ENCODE measurements around the gene TNIK. TPM values are rescaled to one million over a fixed set of nuclear protein-coding genes. Genes with fewer than 3 reads are reported as not detected.

TNIK gene
- total and polyA plus RNA-seq, 2 donors from 2014 or later: 3.6 to 48.9 TPM

- peaks cover 3% of the 10 kb centered on the region for H3K27me3 ChIP-seq (ENCODE audit: control insufficient read depth, insufficient read depth, low read length)
- intact Hi-C loops (cut with DNase I): no loop called here
- H3K4me3 ChIP-seq (ENCODE audit: low read length in 3 of 3): no peak overlapping the region
- H3K9ac ChIP-seq (ENCODE audit: low read length in 3 of 3): no peak overlapping the region
- no peak overlapping the region for H3K27ac ChIP-seq (ENCODE audit: low read depth in 2 of 2, low read length in 2 of 2)
- no peaks in the 10 kb centered on the region for H3K36me3 ChIP-seq (ENCODE audit: control insufficient read depth in 2 of 3, insufficient read depth in 3 of 3, low read length in 3 of 3)
- H3K9me3 ChIP-seq (ENCODE audit: control insufficient read depth in 2 of 3, insufficient read depth in 1 of 3, low read length in 3 of 3): no peaks in the 10 kb centered on the region
- DNase-seq: no peak
- peaks cover 0 to 20% (median 9%) of the 10 kb centered on the region in 3 donors for H3K4me1 ChIP-seq (ENCODE audit: control insufficient read depth in 2 of 3, insufficient read depth in 2 of 3, low read depth in 1 of 3, low read length in 3 of 3)
- FAIRE-seq: no peak
- no peak for TF ChIP-seq CTCF (IDR thresholded peaks at IDR 0.05; ENCODE audit: borderline replicate concordance, extremely low read depth, insufficient read depth)
Observed at GRCh38 chr3:171462224-171462623, 2.0 kb upstream of the TNIK start.

GRCh38 chr3:171461525-171461917 is 1.3 kb upstream of the TNIK start:
- no peak overlapping the region for H3K27ac ChIP-seq (ENCODE audit: low read depth in 2 of 2, low read length in 2 of 2)

GRCh38 chr3:171460725-171461524 is 720 bp upstream of the TNIK start:
- no peak for FAIRE-seq
- peaks cover 3% of the 10 kb centered on the region for H3K27me3 ChIP-seq (ENCODE audit: control insufficient read depth, insufficient read depth, low read length)
- intact Hi-C loops (cut with DNase I): no loop called here
- DNase-seq: peak in 4 of 5 donors; percentile 41 to 82 (median 62)
- H3K4me3 ChIP-seq (ENCODE audit: low read length in 3 of 3): peak overlapping the region; percentile 74 to 90 (median 78)
- H3K9ac ChIP-seq (ENCODE audit: low read length in 3 of 3): peak overlapping the region; percentile 28 to 54 (median 53)
- peak overlapping the region; percentile 36 to 38 for H3K27ac ChIP-seq (ENCODE audit: low read depth in 2 of 2, low read length in 2 of 2)
- H3K9me3 ChIP-seq (ENCODE audit: control insufficient read depth in 2 of 3, insufficient read depth in 1 of 3, low read length in 3 of 3): no peaks in the 10 kb centered on the region
- H3K36me3 ChIP-seq (ENCODE audit: control insufficient read depth in 2 of 3, insufficient read depth in 3 of 3, low read length in 3 of 3): no peaks in the 10 kb centered on the region
- TF ChIP-seq CTCF (IDR thresholded peaks at IDR 0.05; ENCODE audit: borderline replicate concordance, extremely low read depth, insufficient read depth): peak; percentile 23
- H3K4me1 ChIP-seq (ENCODE audit: control insufficient read depth in 2 of 3, insufficient read depth in 2 of 3, low read depth in 1 of 3, low read length in 3 of 3): peaks cover 0 to 20% (median 9%) of the 10 kb centered on the region in 3 donors

More at GRCh38 chr3:171461525-171461917, 1.3 kb upstream of the TNIK start:
- Histone ChIP-seq H3K27me3 (ENCODE audit: control insufficient read depth, insufficient read depth, low read length) (peaks cover 3% of the 10 kb centered on the region), H3K4me1 (ENCODE audit: control insufficient read depth in 2 of 3, insufficient read depth in 2 of 3, low read depth in 1 of 3, low read length in 3 of 3) (peaks cover 0 to 20% (median 9%) of the 10 kb centered on the region in 3 donors), H3K36me3 (ENCODE audit: control insufficient read depth in 2 of 3, insufficient read depth in 3 of 3, low read length in 3 of 3) (no peaks in the 10 kb centered on the region), H3K9ac (ENCODE audit: low read length in 3 of 3) (peak overlapping the region in 1 of 3 donors; percentile 53), H3K4me3 (ENCODE audit: low read length in 3 of 3) (peak overlapping the region in 2 of 3 donors; percentile 78 to 90), H3K9me3 (ENCODE audit: control insufficient read depth in 2 of 3, insufficient read depth in 1 of 3, low read length in 3 of 3) (no peaks in the 10 kb centered on the region)
- intact Hi-C loops (cut with DNase I): no loop called here
- no peak for TF ChIP-seq CTCF (IDR thresholded peaks at IDR 0.05; ENCODE audit: borderline replicate concordance, extremely low read depth, insufficient read depth)
- no peak for DNase-seq
- no peak for FAIRE-seq

Data from kidney (tissue), 14 donors.